SJCRH30 (cell line): ENCODE results near the gene CTNNA2. TPM values are rescaled to one million over a fixed set of nuclear protein-coding genes. Genes with fewer than 3 reads are reported as not detected.

ENCODE experiments used
- DNase-seq, 2 experiments: peaks; one replicate each; pipeline ENCODE4 v3.0.0-alpha.2; 2015 to 2020
- H3K27ac ChIP-seq: fragments of 250-450 bp; sonication (Bioruptor Pico); 2 replicates; pipeline ENCODE4 v1.5.1; 2020; ENCODE audit warnings: mild to moderate bottlenecking, moderate library complexity
- H3K27me3 ChIP-seq: fragments of 250-450 bp; sonication (Bioruptor Pico); 2 replicates; pipeline ENCODE4 v1.5.1; 2020; ENCODE audit warnings: mild to moderate bottlenecking, moderate library complexity
- H3K36me3 ChIP-seq: fragments of 250-450 bp; sonication (Bioruptor Pico); 2 replicates; pipeline ENCODE4 v1.5.1; 2020; ENCODE audit warnings: mild to moderate bottlenecking, moderate library complexity
- H3K4me1 ChIP-seq: fragments of 250-450 bp; sonication (Bioruptor Pico); 2 replicates; pipeline ENCODE4 v1.5.1; 2020; ENCODE audit warnings: mild to moderate bottlenecking, moderate library complexity
- H3K4me3 ChIP-seq: fragments of 250-450 bp; sonication (Bioruptor Pico); 2 replicates; pipeline ENCODE4 v1.5.1; 2020; ENCODE audit warnings: mild to moderate bottlenecking, moderate library complexity
- H3K9me3 ChIP-seq: fragments of 250-450 bp; sonication (Bioruptor Pico); replicated peaks from 2 replicates; pipeline ENCODE4 v1.5.1; 2020; ENCODE audit warnings: mild to moderate bottlenecking, moderate library complexity
- total RNA-seq: library from RNA; depleted of rRNA; stranded (reverse); fragments of >200 nt; shearing (Covaris generic); gene quantifications from 2 replicates; pipeline ENCODE4 v1.2.3, GENCODE V29; 2014

CTNNA2 gene
- total RNA-seq, 1 experiment from 2014 or later: not detected

DNA sequence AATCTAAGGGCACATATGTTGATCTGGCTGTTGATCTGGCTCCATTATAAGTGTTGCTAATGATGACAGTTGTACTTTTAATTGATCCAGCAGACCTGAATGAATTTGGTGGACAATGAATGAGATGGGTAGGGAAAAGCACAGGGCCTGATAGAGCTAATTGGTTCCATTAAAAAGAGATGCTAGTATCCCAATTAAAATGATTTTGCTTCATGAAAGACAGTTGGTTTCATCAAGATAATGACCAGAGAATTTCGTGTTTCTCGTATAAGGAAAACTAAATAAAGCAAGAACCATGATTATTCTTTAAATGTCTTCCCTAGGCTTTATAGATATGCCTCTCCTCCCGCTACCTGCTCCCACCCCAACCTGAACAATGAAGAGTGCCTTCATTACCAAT, 900.3 kb downstream of the CTNNA2 start:
- no peak overlapping the region for H3K27ac ChIP-seq
- no peaks in the 10 kb centered on the region; the same call in 1 of the 2 replicates for H3K9me3 ChIP-seq
- DNase-seq: no peak
- no peaks in the 10 kb centered on the region; the same call in 1 of the 2 replicates for H3K36me3 ChIP-seq
- H3K27me3 ChIP-seq: peaks cover 5% of the 10 kb centered on the region; the same call in 1 of the 2 replicates
- no peak overlapping the region for H3K4me3 ChIP-seq
- no peaks in the 10 kb centered on the region for H3K4me1 ChIP-seq

- H3K4me1 ChIP-seq: no peaks in the 10 kb centered on the region
- no peaks in the 10 kb centered on the region; the same call in 1 of the 2 replicates for H3K36me3 ChIP-seq
- no peaks in the 10 kb centered on the region; the same call in 1 of the 2 replicates for H3K9me3 ChIP-seq
- H3K27me3 ChIP-seq: peaks cover 13% of the 10 kb centered on the region; the same call in 1 of the 2 replicates
- no peak for DNase-seq
- H3K27ac ChIP-seq: no peak overlapping the region
- H3K4me3 ChIP-seq: no peak overlapping the region
These were observed 904.9 kb downstream of the CTNNA2 start for GRCh38 chr2:80417737-80418136.

- no peaks in the 10 kb centered on the region; the same call in 1 of the 2 replicates for H3K9me3 ChIP-seq
- no peaks in the 10 kb centered on the region; the same call in 1 of the 2 replicates for H3K36me3 ChIP-seq
- no peak for DNase-seq
- H3K4me3 ChIP-seq: no peak overlapping the region
- no peaks in the 10 kb centered on the region for H3K4me1 ChIP-seq
- no peak overlapping the region for H3K27ac ChIP-seq
- H3K27me3 ChIP-seq: peaks cover 17% of the 10 kb centered on the region
These were observed 907.8 kb downstream of the CTNNA2 start for GRCh38 chr2:80420530-80421208.

- Histone ChIP-seq H3K9me3 (no peaks in the 10 kb centered on the region), H3K4me1 (no peaks in the 10 kb centered on the region), H3K27ac (no peak overlapping the region), H3K27me3 (peaks cover 9% of the 10 kb centered on the region), H3K36me3 (no peaks in the 10 kb centered on the region), H3K4me3 (no peak overlapping the region)
- DNase-seq: no peak
These were observed 916.4 kb downstream of the CTNNA2 start for GRCh38 chr2:80429251-80429650.

DNA sequence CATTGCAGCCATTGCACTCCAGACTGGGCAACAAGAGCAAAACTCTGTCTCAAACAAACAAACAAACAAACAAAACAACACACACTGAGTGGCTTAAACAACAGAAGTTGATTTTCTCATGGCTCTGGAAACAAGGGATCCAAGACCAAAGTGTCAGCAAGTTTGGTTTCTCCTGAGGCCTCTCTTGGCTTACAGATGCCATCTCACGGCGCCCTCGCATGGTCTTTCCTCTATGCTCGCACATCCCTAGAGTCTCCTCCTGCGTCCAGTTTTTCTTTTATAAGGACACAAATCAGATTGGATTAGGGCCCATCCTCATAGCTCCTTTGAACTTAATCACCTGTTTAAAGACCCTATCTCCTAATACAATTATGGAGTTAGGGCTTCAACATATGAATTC, 925.1 kb downstream of the CTNNA2 start:
- Histone ChIP-seq H3K4me1 (no peaks in the 10 kb centered on the region), H3K9me3 (no peaks in the 10 kb centered on the region)

DNA sequence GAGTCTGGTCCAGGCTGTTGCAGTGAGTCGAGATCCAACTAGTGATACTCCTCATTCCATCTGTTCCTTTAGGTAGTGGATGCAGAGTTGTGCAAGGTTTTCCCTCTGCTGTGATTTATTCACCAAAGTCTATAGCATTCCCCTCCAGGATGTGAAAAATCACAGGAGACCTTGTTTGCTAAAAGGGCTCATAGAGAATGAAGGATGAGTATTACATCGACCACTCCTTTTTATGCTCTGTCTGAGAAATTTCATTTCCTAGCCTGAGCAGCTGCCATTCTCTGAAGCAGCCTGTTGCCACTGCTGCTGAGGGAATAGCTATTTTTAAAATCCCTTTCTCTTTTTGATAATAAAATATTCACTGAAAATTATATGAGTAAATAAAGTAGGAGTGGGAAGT, 925.8 kb downstream of the CTNNA2 start:
- H3K4me3 ChIP-seq: no peak overlapping the region
- no peaks in the 10 kb centered on the region for H3K4me1 ChIP-seq
- no peaks in the 10 kb centered on the region for H3K9me3 ChIP-seq
- no peaks in the 10 kb centered on the region for H3K36me3 ChIP-seq
- no peak overlapping the region for H3K27ac ChIP-seq
- 0 out of 2 replicates have a peak, but pooled peaks cover 5% of the 10 kb centered on the region for H3K27me3 ChIP-seq
- no peak for DNase-seq

More for the DNA sequence above, 925.1 kb downstream of the CTNNA2 start:
- no peak for DNase-seq
- Histone ChIP-seq H3K27me3 (peaks cover 8% of the 10 kb centered on the region; the same call in 1 of the 2 replicates), H3K4me3 (no peak overlapping the region), H3K36me3 (no peaks in the 10 kb centered on the region), H3K27ac (no peak overlapping the region)

DNA sequence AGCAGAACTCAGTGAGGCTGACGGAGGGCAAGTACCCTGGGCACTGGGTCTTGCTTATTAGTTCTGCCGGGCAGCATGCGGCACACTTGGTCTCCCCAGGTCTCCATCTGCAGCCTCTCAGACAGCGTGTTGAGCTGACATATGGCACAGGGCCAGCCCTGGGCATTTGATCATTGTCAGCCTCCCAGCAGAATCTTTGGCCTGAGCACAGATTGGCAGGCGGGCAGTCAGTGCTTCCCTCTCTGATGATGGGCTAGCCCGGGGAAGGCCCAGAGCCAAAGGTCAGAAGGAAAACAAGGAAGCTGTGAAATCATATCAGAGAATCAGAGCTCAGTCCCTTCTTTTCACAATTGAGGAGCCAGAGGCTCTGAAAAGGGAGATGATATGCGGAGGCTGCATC, 941.8 kb downstream of the CTNNA2 start:
- no peak for DNase-seq

DNA sequence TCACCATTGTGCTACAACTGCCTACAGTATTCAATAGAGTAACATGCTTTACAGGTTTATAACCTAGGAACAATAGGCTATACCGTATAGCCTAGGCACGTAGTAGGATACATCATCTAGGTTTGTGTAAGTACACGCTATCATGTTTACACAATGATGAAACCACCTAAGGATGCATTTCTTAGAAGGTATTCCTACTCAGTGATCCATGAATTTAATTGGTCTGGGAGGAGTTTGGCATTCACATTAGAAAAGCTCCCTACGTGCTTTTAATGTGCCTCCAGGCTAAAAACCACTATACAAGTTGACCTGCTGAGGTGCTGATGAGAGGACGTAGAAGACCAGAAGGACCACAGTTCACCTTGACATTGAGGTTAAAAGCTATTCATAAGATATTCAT, 946.2 kb downstream of the CTNNA2 start:
- Histone ChIP-seq H3K4me3 (no peak overlapping the region), H3K27ac (no peak overlapping the region), H3K9me3 (no peaks in the 10 kb centered on the region), H3K27me3 (peaks cover 51% of the 10 kb centered on the region), H3K36me3 (no peaks in the 10 kb centered on the region), H3K4me1 (no peaks in the 10 kb centered on the region)
- DNase-seq: no peak

More for the DNA sequence above, 941.8 kb downstream of the CTNNA2 start:
- Histone ChIP-seq H3K4me1 (no peaks in the 10 kb centered on the region), H3K9me3 (no peaks in the 10 kb centered on the region), H3K4me3 (no peak overlapping the region), H3K27me3 (peaks cover 36% of the 10 kb centered on the region), H3K27ac (no peak overlapping the region), H3K36me3 (no peaks in the 10 kb centered on the region)

DNA sequence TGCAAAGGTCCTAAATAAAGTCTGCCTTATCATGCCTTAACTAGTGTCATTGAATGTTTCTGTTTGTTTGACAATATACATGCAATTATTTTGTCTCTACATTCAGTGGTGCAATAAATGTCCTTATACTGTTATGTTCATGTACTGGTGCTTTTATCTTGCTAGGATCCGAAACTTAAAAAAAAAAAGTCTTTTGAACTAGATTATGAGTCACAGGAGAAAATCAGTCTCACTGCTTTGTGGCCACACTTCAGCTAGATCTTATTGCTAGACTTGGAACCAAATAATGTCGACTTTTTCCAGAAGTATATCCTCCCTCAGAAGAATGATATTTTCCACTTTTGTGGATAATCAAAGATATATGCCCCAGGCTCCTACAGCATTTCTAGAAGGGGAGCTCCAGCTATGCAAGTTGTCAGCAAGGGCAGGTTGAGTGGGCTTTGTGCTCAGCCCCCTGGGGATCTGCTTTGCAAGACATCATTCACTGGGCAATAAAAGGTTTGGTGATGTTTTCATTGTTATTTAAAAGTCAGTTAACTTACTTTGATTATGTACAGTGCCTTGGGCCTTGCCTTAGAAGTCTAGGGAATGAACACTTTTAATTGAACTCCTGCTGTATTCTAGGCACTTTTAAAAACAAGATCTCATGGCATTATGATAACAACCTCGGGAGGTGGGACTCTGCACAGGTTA, 948.8 kb downstream of the CTNNA2 start:
- H3K36me3 ChIP-seq: no peaks in the 10 kb centered on the region
- no peaks in the 10 kb centered on the region for H3K9me3 ChIP-seq
- no peak overlapping the region for H3K4me3 ChIP-seq

GRCh38 chr2:80462654-80463053, 949.8 kb downstream of the CTNNA2 start:
- peaks cover 37% of the 10 kb centered on the region for H3K27me3 ChIP-seq

More for the DNA sequence above, 948.8 kb downstream of the CTNNA2 start:
- Histone ChIP-seq H3K4me1 (no peaks in the 10 kb centered on the region), H3K27ac (no peak overlapping the region), H3K27me3 (peaks cover 38% of the 10 kb centered on the region)
- no peak for DNase-seq

DNA sequence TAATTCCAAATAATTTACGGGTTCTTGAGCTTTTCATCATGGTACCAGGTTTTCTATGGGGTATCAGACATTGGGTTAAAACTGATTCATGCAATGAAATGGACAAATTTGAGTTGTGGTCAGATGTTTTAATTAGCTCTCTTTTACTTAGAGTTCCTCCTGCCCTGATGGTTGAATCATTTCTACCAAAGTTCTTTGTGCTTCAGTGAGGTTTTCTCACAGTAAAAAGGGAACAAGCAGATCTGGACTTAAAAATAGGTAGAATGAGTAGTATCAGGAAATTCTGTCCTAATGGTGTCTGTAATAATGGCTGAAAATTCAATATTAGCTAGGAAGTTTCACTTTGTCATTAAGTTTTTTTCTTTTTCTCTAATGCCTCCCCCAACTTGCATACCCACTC, 951.4 kb downstream of the CTNNA2 start:
- Histone ChIP-seq H3K9me3 (no peaks in the 10 kb centered on the region), H3K27me3 (peaks cover 29% of the 10 kb centered on the region), H3K4me1 (no peaks in the 10 kb centered on the region), H3K27ac (no peak overlapping the region), H3K4me3 (no peak overlapping the region), H3K36me3 (no peaks in the 10 kb centered on the region)
- DNase-seq: no peak

More at GRCh38 chr2:80462654-80463053, 949.8 kb downstream of the CTNNA2 start:
- Histone ChIP-seq H3K9me3 (no peaks in the 10 kb centered on the region), H3K4me1 (no peaks in the 10 kb centered on the region), H3K36me3 (no peaks in the 10 kb centered on the region), H3K27ac (no peak overlapping the region), H3K4me3 (no peak overlapping the region)
- DNase-seq: no peak

DNA sequence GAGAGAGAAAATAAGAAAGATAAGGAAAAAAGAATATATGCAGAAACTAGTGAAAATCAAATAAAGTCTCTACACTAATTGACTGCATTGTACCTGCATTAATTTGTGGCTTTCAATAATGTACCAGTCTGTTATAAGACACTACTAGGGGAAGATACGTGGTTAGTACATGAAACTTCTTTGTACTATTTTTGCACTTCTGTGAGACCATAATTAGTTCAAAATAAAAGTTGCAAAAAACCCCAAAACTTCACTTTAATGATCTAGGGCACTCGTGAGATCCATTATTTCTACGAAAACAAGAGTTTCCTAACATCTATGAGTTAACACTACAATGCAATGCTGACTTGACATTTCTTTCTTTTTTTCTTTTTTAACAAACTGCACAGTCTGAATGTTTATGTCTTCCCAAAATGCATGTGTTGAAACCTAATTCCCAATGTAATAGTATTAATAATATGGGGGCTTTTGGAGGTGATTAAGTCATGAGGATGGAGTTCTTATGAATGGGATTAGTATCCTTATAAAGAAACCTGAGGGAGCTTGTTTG, 954.5 kb downstream of the CTNNA2 start:
- H3K4me1 ChIP-seq: no peaks in the 10 kb centered on the region
- no peaks in the 10 kb centered on the region for H3K9me3 ChIP-seq
- H3K4me3 ChIP-seq: no peak overlapping the region
- H3K36me3 ChIP-seq: no peaks in the 10 kb centered on the region
- peaks cover 14% of the 10 kb centered on the region for H3K27me3 ChIP-seq
- DNase-seq: no peak
- H3K27ac ChIP-seq: no peak overlapping the region

GRCh38 chr2:80469428-80469827, 956.6 kb downstream of the CTNNA2 start:
- peaks cover under 1% of the 10 kb centered on the region; the same call in 1 of the 2 replicates for H3K27me3 ChIP-seq
- H3K27ac ChIP-seq: no peak overlapping the region
- no peaks in the 10 kb centered on the region for H3K36me3 ChIP-seq
- DNase-seq: no peak
- no peaks in the 10 kb centered on the region for H3K4me1 ChIP-seq
- no peaks in the 10 kb centered on the region for H3K9me3 ChIP-seq
- no peak overlapping the region for H3K4me3 ChIP-seq

- Histone ChIP-seq H3K27ac (no peak overlapping the region), H3K4me3 (no peak overlapping the region), H3K36me3 (no peaks in the 10 kb centered on the region), H3K9me3 (no peaks in the 10 kb centered on the region), H3K27me3 (no peaks in the 10 kb centered on the region), H3K4me1 (no peaks in the 10 kb centered on the region)
- DNase-seq: no peak
These were observed 960.2 kb downstream of the CTNNA2 start for GRCh38 chr2:80473069-80473468.

DNA sequence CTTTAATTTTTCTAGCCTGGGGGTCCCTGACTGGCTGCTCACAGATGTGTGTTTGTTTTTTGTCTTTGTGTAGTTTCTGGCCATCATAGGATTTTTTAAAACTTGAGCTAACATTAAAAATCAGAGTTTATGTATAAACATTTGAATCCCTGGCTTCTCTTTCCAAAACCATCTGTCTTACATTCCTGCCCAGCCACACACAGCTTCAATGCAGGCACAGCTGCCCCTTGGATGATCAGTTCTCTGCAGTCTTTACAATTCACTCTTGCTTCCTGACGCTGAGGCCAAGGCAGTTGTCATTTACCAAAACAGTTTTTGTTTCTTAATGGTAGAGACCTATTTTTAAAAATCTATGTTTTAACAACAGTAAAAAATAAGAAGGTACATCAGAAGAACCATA, 960.9 kb downstream of the CTNNA2 start:
- Histone ChIP-seq H3K36me3 (no peaks in the 10 kb centered on the region), H3K27me3 (no peaks in the 10 kb centered on the region), H3K9me3 (no peaks in the 10 kb centered on the region), H3K4me1 (no peaks in the 10 kb centered on the region), H3K27ac (no peak overlapping the region), H3K4me3 (no peak overlapping the region)
- no peak for DNase-seq
